Body of pancreas (tissue), 4 donors: ENCODE results near the gene GPRC5B. TPM values are rescaled to one million over a fixed set of nuclear protein-coding genes. Genes with fewer than 3 reads are reported as not detected.

Experiments used
- ATAC-seq: fragments of 150-250 bp; one replicate; pipeline ENCODE4 v1.9.1; 2016
- DNase-seq, 4 donors: peaks; one replicate each; pipeline ENCODE4 v3.0.0-alpha.2; 2019
- H3K27ac ChIP-seq, 4 donors: fragments of 200-600 bp; sonication (generic); 1 replicate in 3 of 4; 2 replicates in 1 of 4; pipeline versions ENCODE4 v1.5.1 to v1.6.1; 2016 to 2019; ENCODE audit warnings: mild to moderate bottlenecking in 1 of 4, mixed read lengths in 1 of 4, moderate library complexity in 1 of 4
- H3K27me3 ChIP-seq, 2 donors: fragments of 200-600 bp; sonication (generic); one replicate each; pipeline ENCODE4 v1.6.0; 2016; ENCODE audit warnings: mild to moderate bottlenecking in 1 of 2
- H3K36me3 ChIP-seq, 2 donors: fragments of 200-600 bp; sonication (generic); replicated peaks in 1 of 2; 2 replicates each; pipeline ENCODE4 v1.5.1; 2016; ENCODE audit warnings: low read depth in 2 of 2; ENCODE audit not compliant: insufficient read depth in 1 of 2
- H3K4me1 ChIP-seq: fragments of 200-600 bp; sonication (generic); one replicate; pipeline ENCODE4 v1.6.0; 2016
- H3K4me3 ChIP-seq, 2 donors: fragments of 200-600 bp; sonication (generic); 1 replicate in 1 of 2; 2 replicates in 1 of 2; pipeline ENCODE4 v1.5.1; 2016 to 2019
- H3K9me3 ChIP-seq, 3 donors: fragments of 200-600 bp; sonication (generic); 1 replicate in 2 of 3; 2 replicates in 1 of 3; pipeline ENCODE4 v1.5.1; 2016
- CTCF ChIP-seq, 7 experiments: fragments of 450-650 bp in 4 of 7; fragments of 200-600 bp in 3 of 7; sonication (generic) in 3 of 7; IDR thresholded peaks; one replicate each; pipeline ENCODE4 v1.5.1; 2016 to 2019; ENCODE audit warnings: antibody characterized with exemption in 7 of 7
- POLR2A ChIP-seq, 3 donors: fragments of 450-650 bp; IDR thresholded peaks; one replicate each; pipeline ENCODE4 v1.6.1; 2016; ENCODE audit warnings: antibody characterized with exemption in 3 of 3, mild to moderate bottlenecking in 2 of 3
- WGBS, 2 donors: methylation state at CpG; one replicate each; pipeline ENCODE4 v1.1.5; 2017; 5-methylcytosine and 5-hydroxymethylcytosine counted together
- intact Hi-C: fragments of 100-400 bp; cut with DNase I; formaldehyde crosslinking; loops from one replicate; pipeline ENCODE4 v1.15.1; 2023
- total RNA-seq, 2 donors: library from RNA; depleted of rRNA; stranded (reverse); fragments of >200 nt; gene quantifications; one replicate each; pipeline ENCODE4 v1.1.0, GENCODE V29; 2016

GPRC5B gene
- total RNA-seq, 2 donors from 2014 or later, result 27.7 to 31.6 TPM

GRCh38 chr16:19914877-19915276, 30.2 kb upstream of the GPRC5B start:
- ATAC-seq (no peak), DNase-seq (no peak)
- intact Hi-C loops, result no loop called here
- no peaks in the 10 kb centered on the region for H3K4me1 ChIP-seq
- no peaks in the 10 kb centered on the region for H3K9me3 ChIP-seq
- no peak overlapping the region for H3K4me3 ChIP-seq
- no peaks in the 10 kb centered on the region for H3K36me3 ChIP-seq
- WGBS, 2 donors, result 85 to 87% methylated on average over 7 of the region's 7 CpGs
- H3K27me3 ChIP-seq, result no peaks in the 10 kb centered on the region
- TF ChIP-seq POLR2A (IDR thresholded peaks at IDR 0.05) (no peak), CTCF (IDR thresholded peaks at IDR 0.05) (no peak)
- H3K27ac ChIP-seq, result no peak overlapping the region

DNA sequence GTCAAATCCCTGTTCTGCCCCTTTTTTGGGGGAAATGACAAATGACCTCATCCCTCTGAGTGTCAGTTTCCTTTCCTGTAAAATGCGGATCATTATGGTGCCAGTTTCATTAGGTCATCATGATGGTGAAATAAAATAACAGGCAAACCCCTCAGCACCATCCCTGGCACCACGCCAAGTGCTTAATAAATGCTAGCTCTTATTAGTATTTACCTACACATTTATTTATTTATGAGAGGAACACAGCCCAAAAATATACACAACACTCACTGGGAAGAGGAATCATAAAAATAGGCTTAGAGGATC, 28.6 kb upstream of the GPRC5B start:
- no peaks in the 10 kb centered on the region for H3K9me3 ChIP-seq
- intact Hi-C loops, result no loop called here
- ATAC-seq (no peak), DNase-seq (no peak)
- 35 to 57% methylated on average over 2 of the region's 2 CpGs for WGBS, 2 donors
- H3K4me3 ChIP-seq, result no peak overlapping the region
- H3K27me3 ChIP-seq, result no peaks in the 10 kb centered on the region
- no peaks in the 10 kb centered on the region for H3K36me3 ChIP-seq
- no peak overlapping the region for H3K27ac ChIP-seq
- TF ChIP-seq CTCF (IDR thresholded peaks at IDR 0.05) (no peak), POLR2A (IDR thresholded peaks at IDR 0.05) (no peak)
- H3K4me1 ChIP-seq, result no peaks in the 10 kb centered on the region

- intact Hi-C loops, result no loop called here
- Histone ChIP-seq H3K4me3 (no peak overlapping the region), H3K27ac (no peak overlapping the region), H3K27me3 (no peaks in the 10 kb centered on the region), H3K9me3 (no peaks in the 10 kb centered on the region), H3K36me3 (no peaks in the 10 kb centered on the region), H3K4me1 (peaks cover 1% of the 10 kb centered on the region)
- WGBS, 2 donors, result 72% methylated on average over 20 to 22 of the region's 22 CpGs
- DNase-seq, result no peak
- ATAC-seq, result no peak
- no peak for TF ChIP-seq CTCF (IDR thresholded peaks at IDR 0.05)
- no peak for TF ChIP-seq POLR2A (IDR thresholded peaks at IDR 0.05)
These were observed 28.0 kb upstream of the GPRC5B start for GRCh38 chr16:19912455-19913339.

DNA sequence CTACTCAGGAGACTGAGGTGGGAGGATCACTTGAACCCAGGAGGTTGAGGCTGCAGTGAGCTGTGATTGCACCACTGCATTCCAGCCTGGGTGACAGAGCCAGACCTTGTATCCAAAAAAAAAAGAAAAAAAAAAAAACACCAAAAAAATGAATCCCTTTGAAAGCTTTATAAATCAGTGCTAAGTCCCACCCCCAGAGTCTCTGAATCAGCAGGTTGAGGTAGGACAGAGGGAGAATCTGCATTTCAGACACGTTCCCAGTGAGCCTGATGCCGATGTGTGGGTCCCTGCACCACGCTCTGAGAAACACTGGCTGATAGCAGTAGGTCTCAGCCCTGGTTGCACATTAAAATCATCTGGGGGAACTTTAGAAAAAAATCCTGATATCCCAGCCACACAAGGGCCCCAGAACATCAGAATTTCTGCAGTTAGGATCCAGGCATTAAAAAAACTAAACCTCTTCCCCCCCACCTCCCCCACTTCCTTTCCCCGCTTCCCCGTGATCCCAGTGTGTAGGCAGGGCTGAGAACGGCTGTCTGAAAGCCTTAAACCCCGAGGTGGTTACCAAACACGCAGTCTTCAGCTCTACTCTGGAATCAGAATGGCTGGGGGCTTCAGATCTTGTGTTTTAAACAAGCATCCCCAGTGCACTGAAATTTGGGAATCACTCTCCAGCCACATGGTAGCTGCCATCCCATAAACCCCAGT, 27.3 kb upstream of the GPRC5B start:
- Histone ChIP-seq H3K4me3 (no peak overlapping the region), H3K27ac (no peak overlapping the region), H3K4me1 (peaks cover 7% of the 10 kb centered on the region), H3K27me3 (no peaks in the 10 kb centered on the region), H3K9me3 (no peaks in the 10 kb centered on the region), H3K36me3 (no peaks in the 10 kb centered on the region)
- ATAC-seq (no peak), DNase-seq (no peak)
- TF ChIP-seq POLR2A (IDR thresholded peaks at IDR 0.05), result no peak
- 71 to 72% methylated on average over 7 to 8 of the region's 8 CpGs for WGBS, 2 donors
- intact Hi-C loops, result no loop called here

DNA sequence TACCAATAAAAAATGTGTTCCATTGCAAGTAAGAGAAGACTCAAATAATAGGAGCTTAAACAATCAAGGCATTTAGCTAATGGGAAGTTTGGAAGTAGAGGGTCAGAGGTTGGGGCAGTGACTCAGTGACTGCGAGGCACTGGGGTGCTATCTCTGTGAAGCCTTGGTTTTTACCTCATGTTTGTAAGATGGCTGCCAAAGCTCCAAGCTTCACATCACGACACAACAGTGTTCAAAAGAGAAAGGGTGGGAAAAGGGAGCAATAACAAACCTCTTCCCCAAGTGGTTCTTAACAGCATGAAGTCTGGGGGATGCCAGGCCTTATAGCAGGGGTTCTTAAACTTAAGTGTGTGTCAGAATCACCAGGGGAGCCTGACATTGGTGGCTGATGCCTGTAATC, 26.6 kb upstream of the GPRC5B start:
- ATAC-seq, result no peak
- Histone ChIP-seq H3K4me3 (no peak overlapping the region), H3K4me1 (peaks cover 7% of the 10 kb centered on the region), H3K9me3 (no peaks in the 10 kb centered on the region), H3K27me3 (no peaks in the 10 kb centered on the region), H3K36me3 (no peaks in the 10 kb centered on the region), H3K27ac (no peak overlapping the region)
- no peak for DNase-seq
- intact Hi-C loops, result no loop called here
- TF ChIP-seq POLR2A (IDR thresholded peaks at IDR 0.05) (no peak), CTCF (IDR thresholded peaks at IDR 0.05) (no peak)
- WGBS, 2 donors, result 74 to 90% methylated on average over 2 of the region's 2 CpGs
